Measurements from ENCODE around the gene KCNC3.

KCNC3 gene

GRCh38 chr19:50309396-50310125 is 19.6 kb downstream of the KCNC3 start:
- DNase-seq, result no peak

GRCh38 chr19:50308991-50309390 is 20.2 kb downstream of the KCNC3 start:
- no peak for DNase-seq

DNA sequence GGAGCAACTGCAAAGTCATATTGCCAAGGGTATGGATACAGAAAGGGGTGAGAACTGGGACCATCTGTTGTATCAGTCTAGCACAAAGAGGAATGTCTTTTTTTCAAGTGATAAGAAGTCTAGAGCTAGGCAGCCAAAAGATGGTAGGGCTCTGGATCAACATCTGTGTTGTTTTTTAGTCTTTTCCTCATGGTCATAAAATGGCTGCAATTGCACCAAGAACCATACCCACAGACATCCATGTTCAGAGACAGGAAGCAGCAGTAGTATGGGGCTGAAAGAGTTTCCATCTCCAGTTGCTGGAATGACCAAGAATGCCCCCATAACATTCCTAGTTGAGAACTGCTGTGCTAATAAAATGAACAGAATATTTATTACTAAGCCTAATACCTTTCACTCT is 25.6 kb downstream of the KCNC3 start:
- no peak for DNase-seq

GRCh38 chr19:50301607-50301971 is 27.6 kb downstream of the KCNC3 start:
- DNase-seq, result no peak

- DNase-seq, result no peak
These were observed 28.2 kb downstream of the KCNC3 start for GRCh38 chr19:50300814-50301606.

- no peak for DNase-seq
These were observed 29.1 kb downstream of the KCNC3 start for GRCh38 chr19:50300051-50300450.

DNA sequence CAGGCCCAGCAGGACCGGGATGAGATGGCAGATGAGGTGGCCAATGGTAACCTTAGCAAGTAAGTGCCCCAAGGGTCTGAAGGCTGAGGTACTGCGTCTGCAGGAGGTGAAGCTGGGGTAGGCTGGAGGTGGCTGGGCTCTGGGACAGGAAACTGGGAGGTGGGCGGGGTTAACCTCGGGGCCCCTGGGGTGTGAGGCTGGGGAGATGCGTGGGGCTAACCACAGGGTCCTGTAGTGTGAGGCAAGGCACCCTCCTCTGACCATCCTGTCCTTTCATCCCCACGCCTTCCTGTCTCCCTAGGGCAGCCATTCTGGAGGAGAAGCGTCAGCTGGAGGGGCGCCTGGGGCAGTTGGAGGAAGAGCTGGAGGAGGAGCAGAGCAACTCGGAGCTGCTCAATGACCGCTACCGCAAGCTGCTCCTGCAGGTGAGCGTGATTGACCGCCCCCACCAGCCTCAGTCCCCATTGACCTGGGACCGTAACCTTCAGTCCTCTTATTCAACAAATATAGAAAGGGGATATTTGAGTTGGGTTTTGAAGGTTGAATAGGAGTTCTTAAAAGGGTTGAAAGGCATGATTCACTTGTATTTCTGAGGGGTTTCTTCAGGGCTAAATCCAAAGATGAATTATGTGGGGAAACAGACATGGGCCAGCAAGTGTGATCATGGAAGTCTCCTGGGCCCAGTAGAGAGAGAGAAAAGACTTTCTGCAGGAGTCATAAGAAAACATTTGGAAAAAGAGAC is 35.7 kb downstream of the KCNC3 start:
- no peak for DNase-seq

- DNase-seq, result no peak
These were observed 36.9 kb downstream of the KCNC3 start for GRCh38 chr19:50292216-50292827.

DNA sequence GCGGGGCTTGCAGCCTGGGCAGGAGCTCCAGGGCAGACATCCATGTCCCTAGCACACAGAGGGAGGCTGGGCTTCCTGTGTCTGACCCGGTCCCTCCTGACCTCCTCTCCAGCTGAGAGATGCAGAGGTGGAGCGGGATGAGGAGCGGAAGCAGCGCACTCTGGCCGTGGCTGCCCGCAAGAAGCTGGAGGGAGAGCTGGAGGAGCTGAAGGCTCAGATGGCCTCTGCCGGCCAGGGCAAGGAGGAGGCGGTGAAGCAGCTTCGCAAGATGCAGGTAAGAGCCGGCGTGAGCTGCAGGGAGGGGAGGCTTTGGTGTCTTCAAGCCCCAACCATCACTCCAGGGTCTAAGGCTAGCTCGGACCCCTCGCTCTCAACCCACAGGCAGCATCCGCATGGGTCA is 38.4 kb downstream of the KCNC3 start:
- no peak for DNase-seq

DNA sequence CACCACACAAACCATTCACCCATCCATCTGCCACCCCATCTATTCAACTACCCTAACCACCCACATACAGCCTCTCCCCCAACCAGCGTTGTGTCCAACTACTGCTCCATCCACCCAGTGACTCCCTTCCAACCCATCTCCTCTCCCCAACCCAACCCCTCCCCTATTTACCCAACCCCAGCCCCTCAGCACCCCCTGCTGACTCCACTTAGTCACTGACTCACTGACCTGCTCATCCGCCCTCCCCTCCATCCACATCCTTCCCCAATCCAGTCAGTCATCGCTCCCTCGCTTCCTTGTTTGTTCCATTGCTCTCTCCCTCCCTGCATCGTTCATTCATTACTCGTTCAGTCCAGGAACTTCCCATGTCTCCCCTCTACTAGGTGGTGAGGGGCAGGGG is 39.2 kb downstream of the KCNC3 start:
- DNase-seq, result no peak

- no peak for DNase-seq
These were observed 40.2 kb downstream of the KCNC3 start for GRCh38 chr19:50288954-50289353.

- DNase-seq, result no peak
These were observed 41.8 kb downstream of the KCNC3 start for GRCh38 chr19:50287331-50287730.

GRCh38 chr19:50286443-50286842 is 42.7 kb downstream of the KCNC3 start:
- DNase-seq, result no peak

- no peak for DNase-seq
These were observed 43.3 kb downstream of the KCNC3 start for GRCh38 chr19:50285833-50286232.

DNA sequence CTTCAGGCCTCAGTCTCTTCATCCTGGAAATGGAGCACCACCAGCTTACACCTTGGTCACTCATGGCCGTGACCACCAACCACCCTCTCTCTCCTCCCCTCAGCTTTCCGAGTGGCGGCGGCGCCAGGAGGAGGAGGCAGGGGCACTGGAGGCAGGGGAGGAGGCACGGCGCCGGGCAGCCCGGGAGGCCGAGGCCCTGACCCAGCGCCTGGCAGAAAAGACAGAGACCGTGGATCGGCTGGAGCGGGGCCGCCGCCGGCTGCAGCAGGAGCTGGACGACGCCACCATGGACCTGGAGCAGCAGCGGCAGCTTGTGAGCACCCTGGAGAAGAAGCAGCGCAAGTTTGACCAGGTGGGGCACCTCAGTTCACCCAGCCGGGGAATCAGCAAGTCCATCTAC is 47.7 kb downstream of the KCNC3 start:
- DNase-seq, result no peak

- DNase-seq, result no peak
These were observed 48.2 kb downstream of the KCNC3 start for GRCh38 chr19:50280983-50281382.

DNA sequence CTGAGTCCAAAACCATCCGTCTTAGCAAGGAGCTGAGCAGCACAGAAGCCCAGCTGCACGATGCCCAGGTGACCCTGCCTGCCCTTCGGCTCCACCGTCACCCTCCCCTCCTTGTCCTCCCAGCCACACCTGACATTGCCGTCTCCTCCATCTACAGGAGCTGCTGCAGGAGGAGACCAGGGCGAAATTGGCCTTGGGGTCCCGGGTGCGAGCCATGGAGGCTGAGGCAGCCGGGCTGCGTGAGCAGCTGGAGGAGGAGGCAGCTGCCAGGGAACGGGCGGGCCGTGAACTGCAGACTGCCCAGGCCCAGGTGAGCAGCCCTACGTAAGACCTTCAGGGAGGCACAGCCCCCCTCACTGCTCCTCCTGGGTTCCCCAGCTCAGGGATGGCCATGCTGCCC is 49.1 kb downstream of the KCNC3 start:
- DNase-seq, result no peak

DNA sequence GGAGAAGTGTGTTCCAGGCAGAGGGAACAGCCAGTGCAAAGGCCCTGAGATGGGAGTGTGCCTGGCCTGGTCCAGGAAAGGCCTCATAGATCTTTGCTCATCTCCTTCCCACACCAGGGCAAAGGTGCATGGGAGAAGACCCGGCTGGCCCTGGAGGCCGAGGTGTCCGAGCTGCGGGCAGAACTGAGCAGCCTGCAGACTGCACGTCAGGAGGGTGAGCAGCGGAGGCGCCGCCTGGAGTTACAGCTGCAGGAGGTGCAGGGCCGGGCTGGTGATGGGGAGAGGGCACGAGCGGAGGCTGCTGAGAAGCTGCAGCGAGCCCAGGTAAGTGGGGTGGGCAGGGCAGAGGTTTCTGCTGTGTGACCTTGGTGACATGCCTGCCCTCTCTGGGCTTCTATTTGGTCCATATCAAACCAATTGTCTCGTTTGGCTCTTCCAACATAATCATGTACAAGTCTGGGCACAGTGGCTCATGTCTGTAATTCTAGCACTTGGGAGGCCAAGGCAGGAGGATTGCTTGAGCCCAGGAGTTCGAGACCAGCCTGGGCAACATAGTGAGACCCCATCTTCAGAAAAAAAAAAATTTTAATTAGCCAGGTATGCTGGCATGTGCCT is 51.1 kb downstream of the KCNC3 start:
- no peak for DNase-seq

DNA sequence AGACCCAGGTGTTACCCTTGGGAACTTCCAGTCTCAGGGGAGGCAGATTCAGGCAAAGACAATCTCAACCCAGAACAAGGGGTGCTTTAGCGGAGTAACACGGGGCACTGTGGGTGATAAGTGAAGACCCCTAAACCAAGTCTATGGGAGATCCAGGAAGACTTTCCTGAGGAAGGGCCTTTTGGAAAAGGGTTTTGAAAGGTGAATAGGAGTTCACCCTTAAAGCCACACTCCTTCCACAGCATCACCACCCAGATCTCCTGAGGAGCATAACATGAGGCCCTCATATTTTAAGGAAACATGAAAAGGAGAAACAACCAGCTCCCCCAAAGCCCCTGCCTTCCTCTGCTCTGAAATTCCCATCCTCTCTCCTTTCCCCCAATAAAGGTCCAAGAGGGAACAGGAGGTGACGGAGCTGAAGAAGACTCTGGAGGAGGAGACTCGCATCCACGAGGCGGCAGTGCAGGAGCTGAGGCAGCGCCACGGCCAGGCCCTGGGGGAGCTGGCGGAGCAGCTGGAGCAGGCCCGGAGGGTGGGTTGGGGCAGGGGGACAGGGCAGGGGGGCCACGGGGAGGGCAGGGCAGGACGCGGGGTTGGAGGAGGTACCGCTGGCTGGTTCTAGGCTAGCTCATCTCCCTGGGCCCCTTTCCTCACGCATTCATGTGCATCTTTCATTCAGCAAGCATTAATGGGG is 52.7 kb downstream of the KCNC3 start:
- DNase-seq, result no peak

DNA sequence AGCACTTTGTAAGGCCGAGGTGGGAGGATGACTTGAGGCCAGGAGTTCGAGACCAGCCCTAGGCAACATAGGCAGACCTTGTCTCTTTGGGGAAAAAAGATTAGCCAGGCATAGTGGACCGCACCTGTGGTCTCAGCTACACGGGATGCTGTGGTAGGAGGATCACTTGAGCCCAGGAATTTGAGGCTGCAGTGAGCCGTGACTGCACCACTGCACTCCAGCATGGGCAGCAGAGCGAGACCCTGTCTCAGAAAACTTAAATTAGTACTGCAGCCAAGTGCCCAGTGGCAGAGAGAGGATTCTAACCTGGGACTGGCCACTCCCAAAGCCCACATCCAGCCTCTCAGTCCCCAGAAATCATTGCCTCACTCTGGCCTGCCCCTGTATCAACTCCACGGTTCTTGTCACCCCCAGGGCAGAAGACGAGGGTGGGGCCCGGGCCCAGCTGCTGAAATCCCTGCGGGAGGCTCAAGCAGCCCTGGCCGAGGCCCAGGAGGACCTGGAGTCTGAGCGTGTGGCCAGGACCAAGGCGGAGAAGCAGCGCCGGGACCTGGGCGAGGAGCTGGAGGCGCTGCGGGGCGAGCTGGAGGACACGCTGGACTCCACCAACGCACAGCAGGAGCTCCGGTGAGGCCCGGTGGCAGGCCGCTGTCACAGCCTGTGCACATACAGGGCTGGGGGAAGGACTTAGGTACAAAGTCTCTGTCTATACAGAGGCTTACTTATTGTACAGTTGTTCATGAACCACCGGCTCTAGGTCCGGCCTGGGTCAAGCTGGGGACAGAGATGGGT is 53.4 kb downstream of the KCNC3 start:
- no peak for DNase-seq

- DNase-seq, result no peak
These were observed 55.4 kb downstream of the KCNC3 start for GRCh38 chr19:50273821-50274220.

All from CD4-positive, alpha-beta T cell treated with Interleukin-4 for 1 hour (primary cell).